GM21717 (cell line): ENCODE results near the gene DYNC1H1.
"Not testable (repeated sequence)": the region's sequence is repeated elsewhere in the genome, so short reads cannot be mapped to it uniquely, and the experiment has no call there.

ENCODE experiments used
- ATAC-seq: cut with Tn5 transposase; IDR thresholded peaks from one replicate; pipeline ENCODE4 v1.9.1; 2021; ENCODE audit warnings: mild to moderate bottlenecking, moderate library complexity; ENCODE audit not compliant: unreplicated experiment

Gene DYNC1H1

GRCh38 chr14:102058146-102058545 lies 93.8 kb downstream of the DYNC1H1 start:
- no peak for ATAC-seq

GRCh38 chr14:102058961-102059360 lies 94.6 kb downstream of the DYNC1H1 start:
- no peak for ATAC-seq

- ATAC-seq, result no peak
These were observed 98.9 kb downstream of the DYNC1H1 start for GRCh38 chr14:102063109-102063807.

- ATAC-seq, result no peak
These were observed 99.5 kb downstream of the DYNC1H1 start for GRCh38 chr14:102063808-102064429.

GRCh38 chr14:102064590-102064989 lies 100.2 kb downstream of the DYNC1H1 start:
- ATAC-seq, result not testable (repeated sequence)

GRCh38 chr14:102066041-102066451 lies 101.7 kb downstream of the DYNC1H1 start:
- ATAC-seq, result no peak

GRCh38 chr14:102071283-102071998 lies 107.1 kb downstream of the DYNC1H1 start:
- ATAC-seq, result no peak

- ATAC-seq, result no peak
These were observed 110.1 kb downstream of the DYNC1H1 start for GRCh38 chr14:102074415-102074964.

- ATAC-seq, result no peak
These were observed 110.8 kb downstream of the DYNC1H1 start for GRCh38 chr14:102075155-102075554.

- ATAC-seq, result no peak
These were observed 113.0 kb downstream of the DYNC1H1 start for GRCh38 chr14:102077382-102077709.

- ATAC-seq, result not testable (repeated sequence)
These were observed 114.0 kb downstream of the DYNC1H1 start for GRCh38 chr14:102078361-102078791.

GRCh38 chr14:102078831-102079699 lies 114.7 kb downstream of the DYNC1H1 start:
- no peak for ATAC-seq

GRCh38 chr14:102079700-102079979 lies 115.3 kb downstream of the DYNC1H1 start:
- no peak for ATAC-seq

- ATAC-seq, result no peak
These were observed 116.1 kb downstream of the DYNC1H1 start for GRCh38 chr14:102080183-102081080.

GRCh38 chr14:102081231-102082080 lies 117.1 kb downstream of the DYNC1H1 start:
- ATAC-seq, result no peak

GRCh38 chr14:102084522-102084921 lies 120.1 kb downstream of the DYNC1H1 start:
- ATAC-seq, result not testable (repeated sequence)

GRCh38 chr14:102084931-102085330 lies 120.6 kb downstream of the DYNC1H1 start:
- ATAC-seq, result no peak

- ATAC-seq, result no peak
These were observed 121.1 kb downstream of the DYNC1H1 start for GRCh38 chr14:102085488-102085887.
